ENCODE results near the gene DDX51.

GRCh38 chr12:132162508-132163031 is 18.5 kb upstream of the DDX51 start:
- TF ChIP-seq JUNB (IDR thresholded peaks at IDR 0.05) = no peak
- no peak for TF ChIP-seq REST (IDR thresholded peaks at IDR 0.05)
- TF ChIP-seq CTCF (IDR thresholded peaks at IDR 0.05) = no peak
- TF ChIP-seq POLR2A (IDR thresholded peaks at IDR 0.05; ENCODE audit: low read length) = no peak
- no peak for TF ChIP-seq RAD21 (conservative IDR thresholded peaks at IDR 0.05 in 1 of 2, IDR thresholded peaks at IDR 0.05 in 1 of 2)
- no peak for TF ChIP-seq RCOR1 (IDR thresholded peaks at IDR 0.05; ENCODE audit: low read depth, low read length)

Measured in A549 (cell line).